Bladder microvascular endothelial cell (primary cell): ENCODE results near the gene DICER1. TPM values are rescaled to one million over a fixed set of nuclear protein-coding genes. Genes with fewer than 3 reads are reported as not detected.

Experiments
- total RNA-seq: library from RNA; depleted of rRNA; stranded (reverse); fragments of >200 nt; gene quantifications from 2 replicates; pipeline ENCODE4 v1.2.3, GENCODE V29; 2014

Gene DICER1
- total RNA-seq = 24.1 and 46.2 TPM in 2 replicates

GRCh38 chr14:95157327-95158189 lies at the start of gene DICER1:
DICER1 (minus strand) TSS chr14:95157529; CDS start chr14:95133458, 24,071 bp downstream.

Other genes starting within 250 kb of the DICER1 start
- 0.49 and 1.6 TPM in 2 replicates for gene CLMN, start 162.4 kb upstream of the DICER1 start, total RNA-seq